SIG-M5 treated with dmso at 0.1 percent for 504 hours (cell line): ENCODE data around the gene DOCK3.
"Not testable (repeated sequence)": the region's sequence is repeated elsewhere in the genome, so short reads cannot be mapped to it uniquely, and the experiment has no call there.

ENCODE experiments used
- DNase-seq: peaks from one replicate; lab custom pipeline; 2025; ENCODE audit not compliant: unreplicated experiment; lab: John Stamatoyannopoulos, UW

The DOCK3 gene

DNA sequence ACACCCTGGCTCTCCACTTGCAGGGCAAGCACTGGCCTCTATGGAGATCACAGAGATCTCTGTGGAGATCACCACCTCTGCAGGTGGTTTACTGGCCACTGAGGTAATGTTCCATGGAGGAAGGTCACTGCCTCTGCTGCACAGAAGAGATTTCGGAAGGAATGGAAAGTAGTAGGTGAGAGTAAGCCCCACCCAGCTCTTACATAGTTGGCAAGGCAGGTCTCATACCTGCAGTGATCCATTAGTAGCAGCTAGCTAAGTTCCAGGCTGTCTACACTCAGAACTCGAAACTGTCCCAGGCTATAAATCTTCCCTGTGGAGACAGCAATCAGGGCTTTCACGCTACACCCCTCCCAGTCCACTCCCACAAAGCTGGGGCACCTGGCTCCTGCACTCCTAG is 516.1 kb downstream of the DOCK3 start:
- DNase-seq, result no peak

DNA sequence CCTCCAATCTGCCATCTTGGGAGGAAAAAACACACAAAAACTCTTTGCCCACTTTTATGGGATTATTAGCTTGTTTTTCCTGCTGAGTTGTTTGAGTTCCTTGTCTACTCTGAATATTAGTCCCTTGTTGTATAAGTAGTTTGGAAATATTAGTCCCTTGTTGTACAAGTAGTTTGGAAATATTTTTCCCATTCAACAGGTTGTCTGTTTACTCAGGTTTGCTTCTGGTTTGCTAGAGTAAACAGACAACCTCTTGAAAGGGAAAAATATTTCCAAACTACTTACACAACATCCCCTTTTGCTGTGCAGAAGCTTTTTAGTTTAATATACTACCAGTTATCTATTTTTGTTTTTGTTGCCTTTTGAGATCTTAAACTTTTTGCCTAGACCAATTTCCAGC is 517.0 kb downstream of the DOCK3 start:
- no peak for DNase-seq

- DNase-seq, result no peak
Measured at GRCh38 chr3:51198477-51198876, 523.8 kb downstream of the DOCK3 start.

DNA sequence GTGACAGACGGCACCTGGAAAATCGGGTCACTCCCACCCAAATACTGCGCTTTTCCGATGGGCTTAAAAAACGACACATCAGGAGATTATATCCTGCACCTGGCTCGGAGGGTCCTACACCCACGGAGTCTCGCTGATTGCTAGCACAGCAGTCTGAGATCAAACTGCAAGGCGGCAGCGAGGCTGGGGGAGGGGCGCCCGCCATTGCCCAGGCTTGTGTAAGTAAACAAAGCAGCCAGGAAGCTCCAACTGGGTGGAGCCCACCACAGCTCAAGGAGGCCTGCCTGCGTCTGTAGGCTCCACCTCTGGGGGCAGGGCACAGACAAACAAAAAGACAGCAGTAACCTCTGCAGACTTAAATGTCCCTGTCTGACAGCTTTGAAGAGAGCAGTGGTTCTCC is 524.6 kb downstream of the DOCK3 start:
- DNase-seq, result not testable (repeated sequence)

DNA sequence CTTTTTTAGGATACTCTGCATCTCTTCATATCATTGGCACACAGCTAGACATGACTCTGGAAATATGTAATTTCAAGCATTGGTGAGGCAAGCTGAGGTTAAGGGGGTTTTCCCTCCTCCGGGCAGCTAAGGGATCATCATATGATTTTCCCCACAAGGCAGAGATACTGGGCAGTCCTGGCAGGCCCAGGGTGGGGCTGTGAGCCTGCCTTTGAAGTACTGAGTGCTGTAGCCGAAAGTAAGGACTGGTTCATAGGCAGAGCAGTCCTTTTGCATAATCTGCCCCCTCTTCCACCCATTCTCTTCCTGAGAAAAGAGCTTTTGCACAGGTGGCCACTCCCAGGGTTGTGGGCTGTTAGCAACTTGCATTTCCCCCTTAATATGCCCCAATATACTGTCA is 541.6 kb downstream of the DOCK3 start:
- no peak for DNase-seq

GRCh38 chr3:51221959-51222358 is 547.2 kb downstream of the DOCK3 start:
- no peak for DNase-seq

GRCh38 chr3:51224283-51224682 is 549.6 kb downstream of the DOCK3 start:
- no peak for DNase-seq

DNA sequence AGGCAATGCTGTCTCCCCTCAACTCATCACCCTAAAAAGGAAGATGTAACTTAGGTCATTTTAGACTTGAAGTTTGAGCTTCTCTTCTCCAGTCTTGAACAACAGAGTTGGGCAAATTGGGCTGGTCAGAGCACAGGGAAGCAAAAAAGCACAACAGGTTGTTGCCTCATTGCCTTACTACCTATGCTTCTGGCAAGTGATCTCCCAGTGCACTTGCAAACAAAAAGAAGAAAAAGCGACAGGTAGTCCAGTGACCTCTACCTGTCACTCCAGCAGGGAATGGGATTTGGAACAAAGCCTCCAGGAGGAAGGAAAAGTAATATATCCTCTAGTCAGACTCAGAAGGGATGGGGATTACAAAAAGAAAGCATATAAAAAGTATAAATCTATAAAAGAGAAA is 550.1 kb downstream of the DOCK3 start:
- DNase-seq, result no peak

DNA sequence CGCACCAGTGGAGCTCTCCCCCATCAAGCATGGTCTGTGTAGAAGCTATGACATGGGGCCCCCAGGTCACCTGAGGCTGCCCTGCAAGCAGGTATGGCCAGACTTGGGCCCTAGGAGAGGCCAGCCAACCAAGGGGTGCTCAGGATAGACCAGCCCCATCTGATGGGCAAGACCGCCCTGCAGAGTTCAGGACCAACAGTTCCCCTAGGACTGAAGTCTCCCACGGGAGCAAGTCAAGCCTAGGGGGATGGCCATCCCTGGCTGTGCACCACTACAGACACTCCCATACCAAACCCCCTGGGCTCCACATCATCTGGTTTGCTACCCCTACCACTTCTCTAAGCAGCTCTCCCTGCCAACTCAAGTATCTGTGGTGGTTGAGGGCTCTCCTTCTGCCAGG is 568.2 kb downstream of the DOCK3 start:
- no peak for DNase-seq

DNA sequence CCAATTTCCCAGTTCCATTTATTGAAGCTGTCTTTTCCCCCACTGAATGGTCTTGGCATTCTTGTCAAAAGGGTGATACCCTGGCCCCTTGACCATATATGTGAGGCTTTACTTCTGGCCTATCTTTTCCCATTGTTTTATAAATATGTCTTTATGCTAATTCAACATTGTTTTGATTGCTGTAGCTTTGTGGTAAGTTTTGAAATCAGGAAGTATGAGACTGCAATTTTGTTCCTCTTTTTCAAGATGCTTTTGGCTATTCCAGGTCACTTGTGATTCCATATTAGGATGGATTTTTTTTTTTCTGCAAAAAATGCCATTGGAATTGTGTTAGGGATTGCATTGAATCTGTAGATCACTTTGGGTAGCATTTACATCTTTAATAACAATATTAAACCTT is 569.2 kb downstream of the DOCK3 start:
- DNase-seq, result peak; percentile 27

- DNase-seq, result no peak
Measured at GRCh38 chr3:51245867-51246266, 571.1 kb downstream of the DOCK3 start.

DNA sequence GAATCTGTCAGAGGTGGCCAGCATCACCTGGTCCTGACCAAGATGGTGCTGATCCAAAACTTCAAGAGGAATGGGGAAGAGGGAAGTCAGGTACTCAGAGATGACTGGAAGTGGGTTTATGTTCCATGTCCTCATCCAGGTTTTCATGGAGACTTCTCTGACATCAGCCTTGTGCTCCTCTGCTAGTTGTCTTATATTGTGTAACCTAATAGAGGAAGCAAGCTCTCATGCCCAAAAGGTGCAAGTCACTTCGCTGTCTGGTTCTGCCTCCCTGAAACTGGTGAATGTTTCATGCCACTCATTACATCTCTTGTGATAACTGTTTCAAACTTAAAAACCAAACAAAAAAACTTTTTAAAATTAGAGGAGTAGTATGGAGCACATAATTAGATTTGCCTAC is 583.1 kb downstream of the DOCK3 start:
- peak; percentile 71 for DNase-seq

- not testable (repeated sequence) for DNase-seq
Measured at GRCh38 chr3:51264166-51264565, 589.4 kb downstream of the DOCK3 start.

GRCh38 chr3:51268132-51268531 is 593.4 kb downstream of the DOCK3 start:
- DNase-seq, result no peak

DNA sequence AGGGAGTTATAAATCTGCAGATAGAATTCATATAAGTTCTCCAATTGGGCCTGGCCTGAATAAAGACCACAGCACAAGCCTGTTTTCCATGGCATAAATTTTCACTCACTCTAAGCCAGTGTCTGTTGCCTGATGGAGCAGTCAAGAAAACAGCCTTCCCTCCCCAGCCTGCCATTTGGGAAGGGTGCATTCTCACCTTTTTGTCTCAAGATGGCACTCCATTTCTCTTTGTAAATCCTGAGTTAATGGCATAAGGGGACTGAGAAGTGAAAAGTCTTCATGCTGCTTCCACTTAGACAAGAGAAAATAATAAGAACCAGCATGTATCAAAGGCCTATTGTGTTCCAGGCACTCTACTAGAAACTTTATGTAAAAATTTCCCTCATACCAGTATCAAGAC is 594.7 kb downstream of the DOCK3 start:
- no peak for DNase-seq

DNA sequence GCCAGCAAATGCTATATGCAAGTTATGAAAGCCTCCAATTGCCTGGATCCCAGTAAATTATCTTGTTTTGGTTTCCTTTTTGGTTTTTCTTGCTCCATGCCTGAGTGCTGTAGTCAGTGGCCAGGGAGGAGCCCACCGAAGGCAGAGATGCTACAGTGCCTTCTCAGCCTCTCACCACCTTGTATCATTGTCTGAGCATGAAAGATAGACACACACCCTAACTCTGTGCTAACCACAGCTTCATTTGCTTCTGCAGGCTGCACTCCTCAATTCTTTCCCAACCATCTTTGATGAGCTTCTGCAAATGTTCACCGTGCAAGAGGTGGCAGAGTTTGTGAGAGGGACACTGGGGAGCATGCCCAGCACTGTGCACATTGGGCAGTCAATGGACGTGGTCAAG is 595.8 kb downstream of the DOCK3 start:
- DNase-seq, result no peak

GRCh38 chr3:51271172-51271571 is 596.4 kb downstream of the DOCK3 start:
- no peak for DNase-seq

DNA sequence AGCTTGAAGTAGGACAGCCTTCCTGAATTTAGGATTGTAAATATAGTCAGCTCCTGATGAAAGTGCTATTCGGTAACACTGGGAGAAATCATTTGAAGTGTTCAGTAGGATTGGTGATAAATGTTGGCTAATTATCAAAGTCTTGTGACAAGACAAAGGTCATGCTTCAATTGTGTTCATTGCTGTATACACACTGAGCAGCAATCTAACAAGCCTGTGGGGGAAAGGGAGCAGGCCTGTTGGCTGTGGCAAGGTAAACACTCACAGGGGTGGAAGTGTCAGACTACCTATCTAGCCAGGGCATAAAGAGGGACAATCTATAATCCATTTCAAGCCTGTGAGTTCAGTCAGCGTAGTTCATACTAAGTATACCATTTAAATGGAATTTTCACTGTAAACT is 599.3 kb downstream of the DOCK3 start:
- no peak for DNase-seq

- DNase-seq, result no peak
Measured at GRCh38 chr3:51275111-51275805, 600.5 kb downstream of the DOCK3 start.

DNA sequence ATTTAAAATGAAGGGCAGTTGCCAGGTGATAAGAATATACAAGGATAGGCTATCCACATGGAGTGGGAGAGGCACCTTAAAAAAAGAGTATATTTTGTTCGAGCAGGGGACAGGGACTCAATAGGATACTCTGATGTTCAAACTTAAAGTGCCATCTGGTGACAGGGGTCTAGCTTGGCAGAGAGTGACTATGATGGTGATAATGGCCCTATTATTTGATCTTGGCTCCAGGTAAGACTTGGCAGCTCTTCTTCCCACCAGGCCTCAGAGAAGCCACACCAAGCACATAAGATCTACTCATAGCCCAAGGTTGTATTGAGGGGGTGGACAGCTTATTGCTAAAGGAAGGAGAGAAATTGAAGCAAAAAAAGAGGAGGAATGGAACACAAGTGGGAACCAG is 601.3 kb downstream of the DOCK3 start:
- DNase-seq, result no peak

GRCh38 chr3:51279448-51279847 is 604.7 kb downstream of the DOCK3 start:
- DNase-seq, result no peak

DNA sequence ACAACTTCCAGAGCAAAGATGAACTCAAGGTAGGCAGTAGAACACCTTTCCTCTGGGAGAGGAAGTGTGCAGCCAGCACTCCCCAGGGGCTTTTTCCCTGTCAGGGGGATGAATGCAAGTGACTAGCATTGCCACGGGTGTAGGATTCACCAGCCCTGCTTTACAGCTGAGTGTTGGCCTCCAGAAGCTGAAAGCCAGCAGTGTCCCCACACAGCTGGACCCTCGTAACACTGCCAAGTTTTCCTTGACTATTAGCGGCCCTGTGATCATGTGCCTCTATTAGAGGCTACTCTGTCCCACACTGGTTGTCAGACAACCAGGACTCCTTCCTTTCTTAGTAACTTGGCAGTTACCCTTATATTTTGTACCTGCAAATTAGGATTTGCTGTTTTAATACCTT is 605.4 kb downstream of the DOCK3 start:
- DNase-seq, result no peak

- DNase-seq, result no peak
Measured at GRCh38 chr3:51282931-51283330, 608.2 kb downstream of the DOCK3 start.
